GM19467 (cell line): ENCODE results near the gene ZNF479.
"Not testable (repeated sequence)": the region's sequence is repeated elsewhere in the genome, so short reads cannot be mapped to it uniquely, and the experiment has no call there.

Experiments
- ATAC-seq: cut with Tn5 transposase; IDR thresholded peaks from one replicate; pipeline ENCODE4 v1.9.1; 2021; ENCODE audit warnings: mild to moderate bottlenecking, moderate library complexity; ENCODE audit not compliant: unreplicated experiment

Gene ZNF479

GRCh38 chr7:57132336-57132735 lies at the start of gene ZNF479:
Gene ZNF479, minus strand, starts transcription at chr7:57132436. Its CDS starts 112 bp downstream, at chr7:57132324.
- ATAC-seq, result not testable (repeated sequence)

DNA sequence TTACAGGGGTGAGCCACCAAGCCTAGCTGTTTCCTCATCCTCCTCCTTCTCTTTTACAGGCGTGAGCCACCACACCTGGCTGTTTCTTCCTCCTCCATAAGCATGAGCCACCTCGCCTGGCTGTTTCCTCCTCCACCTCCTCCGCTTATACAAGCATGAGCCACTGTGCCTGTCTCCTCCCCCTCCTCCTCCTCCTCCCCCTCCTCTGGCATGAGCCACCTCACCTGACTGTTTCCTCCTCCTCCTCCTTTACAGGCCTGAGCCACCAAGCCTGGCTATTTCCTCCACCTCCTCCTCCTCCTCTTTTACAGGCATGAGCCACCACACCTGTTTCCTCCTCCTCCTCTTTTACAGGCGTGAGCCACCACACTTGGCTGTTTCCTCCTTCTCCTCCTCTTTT lies 49.8 kb upstream of the ZNF479 start:
- no peak for ATAC-seq

DNA sequence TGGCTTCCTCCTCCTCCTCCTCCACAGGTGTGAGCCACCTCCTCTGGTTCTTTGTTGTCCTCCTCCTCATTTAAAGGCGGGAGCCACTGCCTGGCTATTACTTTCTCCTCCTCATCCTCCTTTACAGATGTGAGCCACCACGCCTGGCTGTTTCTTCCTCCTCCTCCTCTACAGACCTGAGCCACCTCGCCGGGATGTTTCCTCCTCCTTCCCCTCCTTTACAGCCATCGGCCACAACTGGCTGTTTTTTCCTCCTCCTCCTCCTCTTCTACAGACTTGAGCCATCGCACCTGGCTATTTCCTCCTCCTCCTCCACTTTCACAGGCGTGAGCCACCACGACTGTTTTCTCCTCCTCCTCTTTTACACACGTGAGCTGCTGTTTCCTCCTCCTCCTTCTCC lies 49.0 kb upstream of the ZNF479 start:
- ATAC-seq, result no peak

GRCh38 chr7:57179776-57180415 lies 47.7 kb upstream of the ZNF479 start:
- ATAC-seq, result no peak

DNA sequence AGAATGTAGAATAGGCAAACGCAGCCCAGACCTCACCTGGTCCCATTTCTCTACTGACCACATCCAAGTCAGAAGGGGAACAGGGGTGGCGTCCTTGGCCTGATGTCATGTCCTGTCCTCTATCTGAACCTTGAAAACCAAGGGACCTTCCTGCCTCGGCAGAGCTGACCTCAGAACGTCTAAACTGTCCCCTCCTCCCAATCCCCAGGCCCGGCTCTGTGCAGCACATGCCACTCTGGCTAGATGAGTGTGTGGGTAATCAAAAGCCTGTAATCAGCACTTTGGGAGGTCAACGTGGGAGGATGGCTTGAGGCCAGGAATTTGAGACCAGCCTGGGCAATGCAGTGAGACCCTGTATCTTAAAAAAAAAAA lies 46.5 kb upstream of the ZNF479 start:
- ATAC-seq, result no peak

DNA sequence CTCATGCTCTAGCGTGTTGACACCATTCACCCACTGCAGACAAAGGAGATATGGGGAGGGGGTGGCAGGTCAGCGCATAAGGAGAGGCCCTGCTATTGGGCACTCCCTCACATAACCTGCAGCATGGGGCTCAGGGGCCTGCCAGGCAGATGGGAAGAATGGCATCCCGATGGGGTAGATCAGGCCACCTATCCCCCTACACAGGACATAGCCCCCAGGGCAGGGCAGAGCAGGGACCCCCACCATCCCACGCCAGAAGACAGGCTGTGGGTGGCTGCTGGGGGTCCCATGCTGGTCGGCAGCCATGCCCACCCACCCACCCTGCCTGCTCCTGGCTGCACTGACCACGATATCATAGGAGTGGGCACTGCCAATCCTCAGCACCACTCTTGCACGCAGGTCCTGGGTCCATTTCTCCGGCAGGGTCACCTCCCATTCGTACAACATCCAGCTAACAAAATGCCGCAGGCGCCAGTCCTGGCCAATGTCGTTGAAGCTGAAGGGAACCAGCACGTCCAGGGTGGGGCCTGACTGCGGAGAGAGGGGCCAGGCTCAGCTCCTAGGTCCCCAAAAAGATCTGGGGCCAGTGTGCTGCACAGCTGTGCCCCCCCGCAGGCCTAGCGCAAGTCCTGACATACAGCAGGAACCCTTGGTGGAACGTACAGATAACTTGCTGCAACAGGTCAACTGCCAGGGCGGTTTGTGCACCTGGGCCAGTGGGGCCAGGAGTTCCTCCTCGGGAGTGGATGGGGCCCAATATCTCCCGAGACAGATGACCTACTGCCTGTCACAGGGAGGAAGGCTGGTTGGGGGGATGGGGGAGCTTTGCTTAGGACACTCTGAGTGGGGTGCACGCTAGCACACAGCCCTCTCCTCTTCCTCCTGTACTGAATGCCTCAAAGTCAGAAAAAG lies 45.9 kb upstream of the ZNF479 start:
- no peak for ATAC-seq

GRCh38 chr7:57176928-57177635 lies 44.8 kb upstream of the ZNF479 start:
- ATAC-seq, result no peak

GRCh38 chr7:57165285-57165899 lies 33.2 kb upstream of the ZNF479 start:
- ATAC-seq, result no peak

GRCh38 chr7:57120123-57120784 lies 12.0 kb downstream of the ZNF479 start:
- not testable (repeated sequence) for ATAC-seq
